B cell (primary cell): ENCODE data around the gene FOXP3. TPM values are rescaled to one million over a fixed set of nuclear protein-coding genes. Genes with fewer than 3 reads are reported as not detected.

Source experiments
- ATAC-seq: fragments of 200-7000 bp; cut with Tn5 transposase; one replicate; pipeline ENCODE4 v1.10.0; 2021; ENCODE audit warnings: low read depth, mild to moderate bottlenecking, moderate number of reproducible peaks, moderate library complexity
- CTCF ChIA-PET: fragments of 350-600 bp; sonication (Branson Sonifier 250); formaldehyde crosslinking; loops from one replicate; lab custom pipeline; 2021; ENCODE audit warnings: antibody characterized with exemption, inconsistent platforms; lab: Charles Lee
- POLR2A ChIA-PET: fragments of 350-600 bp; sonication (Branson Sonifier 250); formaldehyde crosslinking; loops from one replicate; lab custom pipeline; 2021; ENCODE audit warnings: antibody characterized with exemption; lab: Charles Lee
- DNase-seq: peaks from one replicate; pipeline ENCODE4 v3.0.0; 2013
- H2AFZ ChIP-seq: 2 replicates; pipeline ENCODE4 v1.6.1; 2012; ENCODE audit warnings: mild to moderate bottlenecking, low read depth, low read length; ENCODE audit not compliant: insufficient read depth, poor library complexity, severe bottlenecking
- H3K27ac ChIP-seq, 2 donors: 1 replicate in 1 of 2; 2 replicates in 1 of 2; pipeline ENCODE4 v1.5.1; 2012 to 2013; ENCODE audit warnings: low read length in 2 of 2, mild to moderate bottlenecking in 2 of 2, moderate library complexity in 1 of 2
- H3K27me3 ChIP-seq, 4 experiments: fragments of 200-600 bp in 1 of 4; sonication (generic) in 1 of 4; replicated peaks in 1 of 4; 1 replicate in 2 of 4; 2 replicates in 2 of 4; pipeline versions ENCODE4 v1.6.1 to v1.7.0; 2013 to 2016; ENCODE audit warnings: low read length in 3 of 4, mild to moderate bottlenecking in 2 of 4, mixed read lengths in 1 of 4, moderate library complexity in 1 of 4; ENCODE audit not compliant: insufficient read depth in 4 of 4, control insufficient read depth in 3 of 4; ENCODE audit errors: control extremely low read depth in 1 of 4
- H3K36me3 ChIP-seq, 2 experiments: replicated peaks in 1 of 2; 1 replicate in 1 of 2; 2 replicates in 1 of 2; pipeline versions ENCODE4 v1.6.1 to v1.7.1; 2013; ENCODE audit warnings: low read length in 1 of 2; ENCODE audit not compliant: insufficient read depth in 2 of 2, control insufficient read depth in 1 of 2; ENCODE audit errors: control extremely low read depth in 1 of 2, extremely low read depth in 1 of 2
- H3K4me1 ChIP-seq, 2 donors: fragments of 200-600 bp in 1 of 2; sonication (generic) in 1 of 2; 1 replicate in 1 of 2; 2 replicates in 1 of 2; pipeline versions ENCODE4 v1.5.1 to v1.6.1; 2013 to 2017; ENCODE audit warnings: low read length in 2 of 2; ENCODE audit not compliant: control insufficient read depth in 2 of 2, insufficient read depth in 2 of 2
- H3K4me2 ChIP-seq: replicated peaks from 2 replicates; pipeline ENCODE3; 2012; ENCODE audit warnings: mild to moderate bottlenecking, low read depth, low read length; ENCODE audit not compliant: poor library complexity, severe bottlenecking
- H3K4me3 ChIP-seq, 5 experiments: fragments of 200-600 bp in 1 of 5; sonication (generic) in 1 of 5; 1 replicate in 3 of 5; 2 replicates in 2 of 5; pipeline versions ENCODE4 v1.5.1 to v1.7.0; 2011 to 2016; ENCODE audit warnings: low read length in 4 of 5, mild to moderate bottlenecking in 4 of 5, low read depth in 2 of 5, control low read depth in 1 of 5, moderate library complexity in 1 of 5; ENCODE audit not compliant: insufficient read depth in 1 of 5; ENCODE audit errors: control extremely low read depth in 1 of 5, extremely low read depth in 1 of 5
- H3K79me2 ChIP-seq: fragments of 200-600 bp; sonication (generic); one replicate; pipeline ENCODE4 v1.6.0; 2016; ENCODE audit warnings: low read length; ENCODE audit not compliant: control insufficient read depth, insufficient read depth
- H3K9ac ChIP-seq: fragments of 200-600 bp; sonication (generic); 2 replicates; pipeline ENCODE4 v1.6.1; 2017; ENCODE audit warnings: mild to moderate bottlenecking, low read length, moderate library complexity
- H3K9me3 ChIP-seq, 3 donors: one replicate each; pipeline versions ENCODE4 v1.6.1 to v1.7.1; 2013; ENCODE audit warnings: low read length in 2 of 3; ENCODE audit not compliant: control insufficient read depth in 2 of 3, insufficient read depth in 1 of 3; ENCODE audit errors: control extremely low read depth in 1 of 3
- H4K20me1 ChIP-seq: 2 replicates; pipeline ENCODE4 v1.6.0; 2012; ENCODE audit warnings: mild to moderate bottlenecking, low read length; ENCODE audit not compliant: insufficient read depth, control insufficient read depth, poor library complexity, severe bottlenecking
- H3K27ac Mint-ChIP-seq: one replicate; pipeline ENCODE4 v1.8.0; 2021; ENCODE audit warnings: mixed read lengths
- H3K27me3 Mint-ChIP-seq: one replicate; pipeline ENCODE4 v1.8.0; 2021; ENCODE audit warnings: mixed read lengths
- H3K4me1 Mint-ChIP-seq: one replicate; pipeline ENCODE4 v1.8.0; 2021; ENCODE audit warnings: mixed read lengths
- H3K4me3 Mint-ChIP-seq: one replicate; pipeline ENCODE4 v1.8.0; 2021; ENCODE audit warnings: mixed read lengths
- H3K9me3 Mint-ChIP-seq: one replicate; pipeline ENCODE4 v1.8.0; 2022; ENCODE audit warnings: mixed read lengths; ENCODE audit not compliant: insufficient read depth
- EZH2 ChIP-seq: IDR thresholded peaks from 2 replicates; pipeline ENCODE4 v1.6.1; 2012; ENCODE audit warnings: borderline replicate concordance, low read depth, mild to moderate bottlenecking, moderate library complexity, low read length; ENCODE audit not compliant: insufficient read depth, poor library complexity, severe bottlenecking
- WGBS: methylation state at CpG from one replicate; pipeline ENCODE4 v1.1.5; 2013; ENCODE audit warnings: missing lambda C conversion rate; ENCODE audit not compliant: insufficient coverage; 5-methylcytosine and 5-hydroxymethylcytosine counted together
- intact Hi-C: fragments of 100-400 bp; cut with micrococcal nuclease; formaldehyde crosslinking; loops from one replicate; pipeline ENCODE4 v1.10.0; 2022
- polyA plus RNA-seq: library from polyadenylated mRNA; depleted of rRNA; stranded (reverse); fragments of >200 nt; gene quantifications from 2 replicates; pipeline ENCODE4 v1.2.3, GENCODE V29; 2012
- total RNA-seq, 2 donors: library from RNA; stranded (reverse); fragments of 120-200 nt in 1 of 2; gene quantifications; 1 replicate in 1 of 2; 2 replicates in 1 of 2; pipeline versions ENCODE4 v1.2.3 to v1.2.4, GENCODE V29; 2013 to 2022
- TF ChIP-seq, protein P1 (sequence below): fragments of 200-600 bp; IDR thresholded peaks from one replicate; pipeline ENCODE4 v1.8.0; 2022; ENCODE audit warnings: antibody characterized with exemption, mild to moderate bottlenecking

FOXP3 gene
- total and polyA plus RNA-seq, 2 donors (not counting 1 experiment from before 2014, with no cell fraction given) = 0.03 TPM; not detected in 1

DNA sequence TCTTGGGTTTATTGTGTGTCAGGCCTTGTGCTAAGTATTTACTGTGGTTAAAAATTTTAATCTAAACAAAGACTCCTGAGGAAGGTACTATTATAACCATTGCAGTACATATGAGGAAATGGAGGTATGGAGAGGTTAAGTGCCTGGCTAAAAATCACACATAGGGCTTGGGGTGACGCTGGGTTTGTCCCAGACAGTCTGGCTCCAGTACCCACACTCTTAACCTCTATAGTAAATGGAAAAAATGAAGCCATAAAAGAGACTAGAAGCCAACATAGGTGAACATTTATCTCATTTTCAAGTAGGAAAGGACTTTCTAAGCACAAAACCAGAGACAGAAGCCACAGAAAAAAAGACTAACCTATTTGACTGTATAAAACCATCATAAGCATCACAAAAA lies 1.9 kb downstream of the FOXP3 start:
- Histone ChIP-seq H3K4me1 (peaks cover 5 to 11% of the 10 kb centered on the region in 2 donors), H3K27ac (no peak overlapping the region), H3K27me3 (no peaks in the 10 kb centered on the region), H3K36me3 (no peaks in the 10 kb centered on the region), H4K20me1 (no peaks in the 10 kb centered on the region), H3K9me3 (no peaks in the 10 kb centered on the region), H3K4me2 (no peak overlapping the region), H2AFZ (no peak overlapping the region), H3K79me2 (no peaks in the 10 kb centered on the region), H3K9ac (no peak overlapping the region), H3K4me3 (no peak overlapping the region)
- POLR2A ChIA-PET = no interaction called here
- no CpG with 5 or more reads among the region's 1 CpG for WGBS
- Mint-ChIP-seq H3K9me3 (no peaks in the 10 kb centered on the region), H3K27ac (no peak overlapping the region), H3K27me3 (peaks cover 5% of the 10 kb centered on the region), H3K4me1 (peaks cover 11% of the 10 kb centered on the region), H3K4me3 (no peak overlapping the region)
- DNase-seq (no peak), ATAC-seq (no peak)
- CTCF ChIA-PET = no interaction called here
- intact Hi-C loops = no loop called here
- no peak for TF ChIP-seq EZH2
- TF ChIP-seq, protein P1, sequence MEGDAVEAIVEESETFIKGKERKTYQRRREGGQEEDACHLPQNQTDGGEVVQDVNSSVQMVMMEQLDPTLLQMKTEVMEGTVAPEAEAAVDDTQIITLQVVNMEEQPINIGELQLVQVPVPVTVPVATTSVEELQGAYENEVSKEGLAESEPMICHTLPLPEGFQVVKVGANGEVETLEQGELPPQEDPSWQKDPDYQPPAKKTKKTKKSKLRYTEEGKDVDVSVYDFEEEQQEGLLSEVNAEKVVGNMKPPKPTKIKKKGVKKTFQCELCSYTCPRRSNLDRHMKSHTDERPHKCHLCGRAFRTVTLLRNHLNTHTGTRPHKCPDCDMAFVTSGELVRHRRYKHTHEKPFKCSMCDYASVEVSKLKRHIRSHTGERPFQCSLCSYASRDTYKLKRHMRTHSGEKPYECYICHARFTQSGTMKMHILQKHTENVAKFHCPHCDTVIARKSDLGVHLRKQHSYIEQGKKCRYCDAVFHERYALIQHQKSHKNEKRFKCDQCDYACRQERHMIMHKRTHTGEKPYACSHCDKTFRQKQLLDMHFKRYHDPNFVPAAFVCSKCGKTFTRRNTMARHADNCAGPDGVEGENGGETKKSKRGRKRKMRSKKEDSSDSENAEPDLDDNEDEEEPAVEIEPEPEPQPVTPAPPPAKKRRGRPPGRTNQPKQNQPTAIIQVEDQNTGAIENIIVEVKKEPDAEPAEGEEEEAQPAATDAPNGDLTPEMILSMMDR = no peak

DNA sequence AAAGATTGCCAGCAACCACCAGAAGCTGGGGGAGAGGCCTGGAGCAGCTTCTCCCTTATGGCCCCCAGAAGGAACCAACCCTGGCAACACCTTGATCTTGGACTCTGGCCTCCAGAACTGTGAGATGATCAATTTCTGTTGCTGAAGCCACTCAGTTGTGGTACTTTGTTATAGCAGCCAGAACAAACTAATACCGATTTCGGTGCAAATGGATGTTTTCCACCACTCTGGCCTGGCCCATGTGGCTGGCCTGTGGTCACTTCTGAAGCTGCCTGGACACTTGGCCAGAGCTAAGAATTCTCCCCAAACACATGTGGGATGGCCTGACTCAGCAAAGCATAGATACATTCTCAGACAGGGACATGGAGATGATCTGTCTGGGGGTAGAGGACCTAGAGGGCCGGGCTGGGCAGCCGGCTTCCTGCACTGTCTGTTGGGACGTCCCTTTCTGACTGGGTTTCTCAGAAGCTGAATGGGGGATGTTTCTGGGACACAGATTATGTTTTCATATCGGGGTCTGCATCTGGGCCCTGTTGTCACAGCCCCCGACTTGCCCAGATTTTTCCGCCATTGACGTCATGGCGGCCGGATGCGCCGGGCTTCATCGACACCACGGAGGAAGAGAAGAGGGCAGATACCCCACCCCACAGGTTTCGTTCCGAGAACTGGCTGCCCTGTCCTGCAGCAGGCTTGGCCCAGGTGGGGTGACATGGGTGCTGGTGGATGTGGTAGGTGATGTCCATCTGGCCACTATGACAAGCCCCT lies 4.1 kb downstream of the FOXP3 start:
- Histone ChIP-seq H3K4me1 (peaks cover 5 to 17% of the 10 kb centered on the region in 2 donors), H3K4me3 (no peak overlapping the region), H3K27me3 (no peaks in the 10 kb centered on the region), H4K20me1 (no peaks in the 10 kb centered on the region), H3K4me2 (no peak overlapping the region), H3K36me3 (no peaks in the 10 kb centered on the region), H3K9ac (no peak overlapping the region), H3K79me2 (no peaks in the 10 kb centered on the region), H3K27ac (no peak overlapping the region), H3K9me3 (no peaks in the 10 kb centered on the region), H2AFZ (no peak overlapping the region)
- Mint-ChIP-seq H3K27me3 (peaks cover 5% of the 10 kb centered on the region), H3K9me3 (no peaks in the 10 kb centered on the region), H3K27ac (no peak overlapping the region), H3K4me3 (no peak overlapping the region), H3K4me1 (peaks cover 14% of the 10 kb centered on the region)
- 100% methylated on average over 6 of the region's 17 CpGs for WGBS
- ChIA-PET CTCF (no interaction called here), POLR2A (no interaction called here)
- TF ChIP-seq EZH2 = no peak
- TF ChIP-seq, protein P1 = no peak
- no peak for ATAC-seq
- intact Hi-C loops = no loop called here
- no peak for DNase-seq
